HepG2 (cell line): Measurements from ENCODE around the gene SYNE2. TPM values are rescaled to one million over a fixed set of nuclear protein-coding genes. Genes with fewer than 3 reads are reported as not detected.

Experiments
- FOXK1 ChIP-seq: sonication (generic); formaldehyde crosslinking; IDR thresholded peaks from 2 replicates; pipeline ENCODE4 v1.4.0; 2020; ENCODE audit warnings: low read depth, missing genetic modification reagents, borderline replicate concordance
- GATA4 ChIP-seq: sonication (generic); IDR thresholded peaks from 2 replicates; pipeline ENCODE4 v1.6.1; 2016; ENCODE audit warnings: antibody characterized with exemption, low read depth, borderline replicate concordance
- GFI1 ChIP-seq: sonication (generic); formaldehyde crosslinking; IDR thresholded peaks from 2 replicates; pipeline ENCODE4 v1.5.0; 2020; ENCODE audit warnings: missing genetic modification reagents, mild to moderate bottlenecking, borderline replicate concordance
- KLF15 ChIP-seq: sonication (generic); formaldehyde crosslinking; IDR thresholded peaks from 2 replicates; pipeline ENCODE4 v1.8.1; 2023; ENCODE audit warnings: borderline replicate concordance, mild to moderate bottlenecking, inconsistent platforms, missing genetic modification reagents, mixed read lengths
- MEF2D ChIP-seq: sonication (generic); formaldehyde crosslinking; IDR thresholded peaks from 2 replicates; pipeline ENCODE4 v1.5.1; 2020; ENCODE audit warnings: mild to moderate bottlenecking, missing genetic modification reagents
- MTA3 ChIP-seq: sonication (generic); formaldehyde crosslinking; IDR thresholded peaks from 2 replicates; pipeline ENCODE4 v1.4.0; 2020; ENCODE audit warnings: missing genetic modification reagents
- NKX3-1 ChIP-seq: sonication (generic); formaldehyde crosslinking; IDR thresholded peaks from 2 replicates; pipeline ENCODE4 v1.5.0; 2020; ENCODE audit warnings: missing genetic modification reagents
- NR2F1 ChIP-seq, 2 experiments: fragments of 450-650 bp in 1 of 2; formaldehyde crosslinking in 1 of 2; IDR thresholded peaks; 2 replicates each; pipeline versions ENCODE4 v1.5.0 to v1.6.1; 2016 to 2020; ENCODE audit warnings: mild to moderate bottlenecking in 1 of 2, missing compliant biosample characterization in 1 of 2, missing genetic modification reagents in 1 of 2, moderate library complexity in 1 of 2
- RAD21 ChIP-seq: fragments of 450-650 bp; formaldehyde crosslinking; IDR thresholded peaks from 2 replicates; pipeline ENCODE4 v1.5.0; 2020; ENCODE audit warnings: mild to moderate bottlenecking
- RNF2 ChIP-seq: fragments of 450-650 bp; conservative IDR thresholded peaks from 2 replicates; pipeline ENCODE4 v1.6.1; 2016; ENCODE audit warnings: low read depth
- SETDB1 ChIP-seq: sonication (generic); formaldehyde crosslinking; IDR thresholded peaks from 2 replicates; pipeline ENCODE4 v1.5.1; 2020; ENCODE audit warnings: missing genetic modification reagents, mild to moderate bottlenecking, borderline replicate concordance
- TEAD3 ChIP-seq: optimal IDR thresholded peaks from 2 replicates; pipeline ENCODE3; 2016; ENCODE audit warnings: borderline replicate concordance
- TP53 ChIP-seq: sonication (generic); formaldehyde crosslinking; conservative IDR thresholded peaks from 2 replicates; pipeline ENCODE4 v1.4.0; 2020; ENCODE audit warnings: missing genetic modification reagents
- ZNF331 ChIP-seq: sonication (generic); formaldehyde crosslinking; IDR thresholded peaks from 2 replicates; pipeline ENCODE4 v1.4.0; 2020; ENCODE audit warnings: missing genetic modification reagents
- ZNF451 ChIP-seq: sonication (generic); formaldehyde crosslinking; IDR thresholded peaks from 2 replicates; pipeline ENCODE4 v1.5.0; 2020; ENCODE audit warnings: mild to moderate bottlenecking, missing genetic modification reagents
- ZNF550 ChIP-seq: sonication (generic); formaldehyde crosslinking; IDR thresholded peaks from 2 replicates; pipeline ENCODE4 v1.4.0; 2020; ENCODE audit warnings: mild to moderate bottlenecking, missing genetic modification reagents, borderline replicate concordance
- polyA plus RNA-seq, 8 experiments: library from polyadenylated mRNA; depleted of rRNA in 3 of 8; stranded (reverse) in 7 of 8; unstranded in 1 of 8; fragments of >200 nt; fragmentation: Illumina TruSeq in 4 of 8; extraction: Trizol in 4 of 8; gene quantifications; 2 replicates each; pipeline versions ENCODE4 v1.2.1 to v1.2.3, GENCODE V29; 2011 to 2016; ENCODE audit warnings: low read depth in 4 of 8, missing spikeins in 1 of 8, mixed read lengths in 1 of 8; ENCODE audit not compliant: insufficient read depth in 1 of 8
- total RNA-seq, 5 experiments: library from RNA; depleted of rRNA; stranded (reverse); fragments of >200 nt; fragmentation: Illumina TruSeq; extraction: Trizol; gene quantifications; 2 replicates each; pipeline ENCODE4 v1.2.3, GENCODE V29; 2016; ENCODE audit warnings: low read depth in 1 of 5
- TF ChIP-seq, protein P1 (sequence below): sonication (generic); formaldehyde crosslinking; IDR thresholded peaks from 2 replicates; pipeline ENCODE4 v1.8.0; 2023; ENCODE audit warnings: mild to moderate bottlenecking, missing genetic modification reagents
- TF ChIP-seq, protein P2 (sequence below): sonication (generic); formaldehyde crosslinking; IDR thresholded peaks from 2 replicates; pipeline ENCODE4 v1.4.0; 2020; ENCODE audit warnings: missing genetic modification reagents
- TF ChIP-seq, protein P3 (sequence below): sonication (generic); formaldehyde crosslinking; IDR thresholded peaks from 2 replicates; pipeline ENCODE4 v1.5.0; 2020; ENCODE audit warnings: mild to moderate bottlenecking, missing genetic modification reagents
- TF ChIP-seq, protein P4 (sequence below): sonication (generic); formaldehyde crosslinking; IDR thresholded peaks from 2 replicates; pipeline ENCODE4 v1.5.0; 2020; ENCODE audit warnings: missing genetic modification reagents
- TF ChIP-seq, protein P5 (sequence below): sonication (generic); formaldehyde crosslinking; IDR thresholded peaks from 2 replicates; pipeline ENCODE4 v1.5.1; 2020; ENCODE audit warnings: mild to moderate bottlenecking, missing genetic modification reagents

SYNE2 gene
- total and polyA plus RNA-seq, 2 of the 13 experiments (the other 11 are each of a cell fraction or from before 2014, with no cell fraction given): 6.2 to 13.3 TPM

DNA sequence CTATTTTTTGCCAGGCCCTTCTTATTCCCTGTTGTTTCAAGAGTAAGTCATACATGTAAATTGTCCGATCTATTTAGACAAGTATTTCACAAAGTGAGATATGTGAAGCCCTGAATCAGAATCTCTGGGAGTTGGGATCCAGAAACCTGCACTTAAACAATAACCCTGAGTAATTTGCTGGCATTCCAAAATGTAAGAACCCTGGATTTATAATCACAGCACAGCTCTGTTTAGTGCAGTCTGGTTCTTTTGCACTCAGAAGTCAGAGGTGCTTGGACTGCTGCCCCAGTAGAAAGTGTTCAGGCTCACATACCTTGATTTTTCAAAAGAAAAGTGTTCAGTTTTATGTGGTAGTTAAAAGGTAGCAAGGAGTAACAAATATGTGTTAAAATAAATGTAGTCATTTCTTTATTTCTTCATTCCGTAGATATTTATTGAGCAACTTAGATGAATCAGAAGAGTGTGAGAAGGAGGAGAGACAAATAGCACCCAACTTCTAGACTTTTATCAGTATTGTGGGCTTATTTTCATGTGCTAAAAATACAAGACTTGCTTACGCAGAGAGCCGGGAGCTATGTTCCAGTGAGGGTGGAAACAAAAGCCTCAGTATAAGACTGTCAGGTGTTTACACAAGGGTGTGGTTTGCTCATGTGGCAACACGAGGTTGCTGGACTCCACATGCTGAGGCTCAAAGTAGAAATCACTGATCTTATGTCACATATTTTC is 70.1 kb downstream of the SYNE2 start (continued):
- TF ChIP-seq TEAD3 (CRISPR knock-in tag) (peak; percentile 30), RNF2 (no peak), NR2F1 (CRISPR knock-in tag; IDR thresholded peaks at IDR 0.05) (no peak), ZNF331 (0 out of 2 replicates have a peak, but pooled peaks have one; percentile 38), ZNF550 (CRISPR knock-in tag) (no peak), TP53 (no peak), FOXK1 (CRISPR knock-in tag) (peak; percentile 52; the same call in 1 of the 2 replicates), MTA3 (CRISPR knock-in tag) (no peak), NKX3-1 (CRISPR knock-in tag) (no peak), GATA4 (no peak), MEF2D (no peak), KLF15 (CRISPR knock-in tag) (no peak), GFI1 (CRISPR knock-in tag) (peak; percentile 50; the same call in 1 of the 2 replicates), SETDB1 (CRISPR knock-in tag) (no peak), ZNF451 (CRISPR knock-in tag) (no peak), RAD21 (CRISPR knock-in tag) (no peak)
- TF ChIP-seq, protein P1, sequence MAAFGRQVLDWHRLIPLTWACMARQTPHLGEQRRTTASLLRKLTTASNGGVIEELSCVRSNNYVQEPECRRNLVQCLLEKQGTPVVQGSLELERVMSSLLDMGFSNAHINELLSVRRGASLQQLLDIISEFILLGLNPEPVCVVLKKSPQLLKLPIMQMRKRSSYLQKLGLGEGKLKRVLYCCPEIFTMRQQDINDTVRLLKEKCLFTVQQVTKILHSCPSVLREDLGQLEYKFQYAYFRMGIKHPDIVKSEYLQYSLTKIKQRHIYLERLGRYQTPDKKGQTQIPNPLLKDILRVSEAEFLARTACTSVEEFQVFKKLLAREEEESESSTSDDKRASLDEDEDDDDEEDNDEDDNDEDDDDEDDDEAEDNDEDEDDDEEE (CRISPR knock-in tag): no peak
- TF ChIP-seq, protein P2, sequence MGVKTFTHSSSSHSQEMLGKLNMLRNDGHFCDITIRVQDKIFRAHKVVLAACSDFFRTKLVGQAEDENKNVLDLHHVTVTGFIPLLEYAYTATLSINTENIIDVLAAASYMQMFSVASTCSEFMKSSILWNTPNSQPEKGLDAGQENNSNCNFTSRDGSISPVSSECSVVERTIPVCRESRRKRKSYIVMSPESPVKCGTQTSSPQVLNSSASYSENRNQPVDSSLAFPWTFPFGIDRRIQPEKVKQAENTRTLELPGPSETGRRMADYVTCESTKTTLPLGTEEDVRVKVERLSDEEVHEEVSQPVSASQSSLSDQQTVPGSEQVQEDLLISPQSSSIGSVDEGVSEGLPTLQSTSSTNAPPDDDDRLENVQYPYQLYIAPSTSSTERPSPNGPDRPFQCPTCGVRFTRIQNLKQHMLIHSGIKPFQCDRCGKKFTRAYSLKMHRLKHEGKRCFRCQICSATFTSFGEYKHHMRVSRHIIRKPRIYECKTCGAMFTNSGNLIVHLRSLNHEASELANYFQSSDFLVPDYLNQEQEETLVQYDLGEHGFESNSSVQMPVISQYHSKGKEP (CRISPR knock-in tag): no peak
- TF ChIP-seq, protein P3, sequence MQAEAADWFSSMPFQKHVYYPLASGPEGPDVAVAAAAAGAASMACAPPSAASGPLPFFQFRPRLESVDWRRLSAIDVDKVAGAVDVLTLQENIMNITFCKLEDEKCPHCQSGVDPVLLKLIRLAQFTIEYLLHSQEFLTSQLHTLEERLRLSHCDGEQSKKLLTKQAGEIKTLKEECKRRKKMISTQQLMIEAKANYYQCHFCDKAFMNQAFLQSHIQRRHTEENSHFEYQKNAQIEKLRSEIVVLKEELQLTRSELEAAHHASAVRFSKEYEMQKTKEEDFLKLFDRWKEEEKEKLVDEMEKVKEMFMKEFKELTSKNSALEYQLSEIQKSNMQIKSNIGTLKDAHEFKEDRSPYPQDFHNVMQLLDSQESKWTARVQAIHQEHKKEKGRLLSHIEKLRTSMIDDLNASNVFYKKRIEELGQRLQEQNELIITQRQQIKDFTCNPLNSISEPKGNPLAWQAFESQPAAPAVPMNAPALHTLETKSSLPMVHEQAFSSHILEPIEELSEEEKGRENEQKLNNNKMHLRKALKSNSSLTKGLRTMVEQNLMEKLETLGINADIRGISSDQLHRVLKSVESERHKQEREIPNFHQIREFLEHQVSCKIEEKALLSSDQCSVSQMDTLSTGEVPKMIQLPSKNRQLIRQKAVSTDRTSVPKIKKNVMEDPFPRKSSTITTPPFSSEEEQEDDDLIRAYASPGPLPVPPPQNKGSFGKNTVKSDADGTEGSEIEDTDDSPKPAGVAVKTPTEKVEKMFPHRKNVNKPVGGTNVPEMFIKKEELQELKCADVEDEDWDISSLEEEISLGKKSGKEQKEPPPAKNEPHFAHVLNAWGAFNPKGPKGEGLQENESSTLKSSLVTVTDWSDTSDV: no peak
- TF ChIP-seq, protein P4, sequence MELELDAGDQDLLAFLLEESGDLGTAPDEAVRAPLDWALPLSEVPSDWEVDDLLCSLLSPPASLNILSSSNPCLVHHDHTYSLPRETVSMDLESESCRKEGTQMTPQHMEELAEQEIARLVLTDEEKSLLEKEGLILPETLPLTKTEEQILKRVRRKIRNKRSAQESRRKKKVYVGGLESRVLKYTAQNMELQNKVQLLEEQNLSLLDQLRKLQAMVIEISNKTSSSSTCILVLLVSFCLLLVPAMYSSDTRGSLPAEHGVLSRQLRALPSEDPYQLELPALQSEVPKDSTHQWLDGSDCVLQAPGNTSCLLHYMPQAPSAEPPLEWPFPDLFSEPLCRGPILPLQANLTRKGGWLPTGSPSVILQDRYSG (CRISPR knock-in tag): no peak
- TF ChIP-seq, protein P5, sequence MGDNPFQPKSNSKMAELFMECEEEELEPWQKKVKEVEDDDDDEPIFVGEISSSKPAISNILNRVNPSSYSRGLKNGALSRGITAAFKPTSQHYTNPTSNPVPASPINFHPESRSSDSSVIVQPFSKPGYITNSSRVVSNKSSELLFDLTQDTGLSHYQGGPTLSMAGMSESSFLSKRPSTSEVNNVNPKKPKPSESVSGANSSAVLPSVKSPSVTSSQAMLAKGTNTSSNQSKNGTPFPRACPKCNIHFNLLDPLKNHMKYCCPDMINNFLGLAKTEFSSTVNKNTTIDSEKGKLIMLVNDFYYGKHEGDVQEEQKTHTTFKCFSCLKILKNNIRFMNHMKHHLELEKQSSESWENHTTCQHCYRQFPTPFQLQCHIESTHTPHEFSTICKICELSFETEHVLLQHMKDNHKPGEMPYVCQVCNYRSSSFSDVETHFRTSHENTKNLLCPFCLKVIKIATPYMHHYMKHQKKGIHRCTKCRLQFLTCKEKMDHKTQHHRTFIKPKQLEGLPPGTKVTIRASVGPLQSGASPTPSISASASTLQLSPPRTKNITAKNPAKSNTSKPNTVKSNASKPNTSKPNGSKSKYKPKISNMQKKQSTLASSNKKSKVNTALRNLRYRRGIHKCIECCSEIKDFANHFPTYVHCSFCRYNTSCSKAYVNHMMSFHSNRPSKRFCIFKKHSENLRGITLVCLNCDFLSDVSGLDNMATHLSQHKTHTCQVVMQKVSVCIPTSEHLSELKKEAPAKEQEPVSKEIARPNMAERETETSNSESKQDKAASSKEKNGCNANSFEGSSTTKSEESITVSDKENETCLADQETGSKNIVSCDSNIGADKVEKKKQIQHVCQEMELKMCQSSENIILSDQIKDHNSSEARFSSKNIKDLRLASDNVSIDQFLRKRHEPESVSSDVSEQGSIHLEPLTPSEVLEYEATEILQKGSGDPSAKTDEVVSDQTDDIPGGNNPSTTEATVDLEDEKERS: no peak
